PC-3 (cell line): ENCODE results near the gene SAMD5. TPM values are rescaled to one million over a fixed set of nuclear protein-coding genes. Genes with fewer than 3 reads are reported as not detected.

Source experiments
- ATAC-seq: fragments of 200-7000 bp; cut with Tn5 transposase; 2 replicates; pipeline ENCODE4 v1.9.1; 2020; ENCODE audit warnings: mild to moderate bottlenecking, moderate library complexity
- BruUV-seq: library from RNA; stranded (reverse); fragments of 400-500 nt; replicated peaks from 2 replicates; lab custom pipeline; 2021; lab: Mats Ljungman, UMichigan
- CTCF ChIA-PET: fragments of 300-600 bp; sonication (Branson Sonifier 250); formaldehyde crosslinking; loops from one replicate; lab custom pipeline; 2022; ENCODE audit warnings: antibody characterized with exemption; lab: Charles Lee
- POLR2A ChIA-PET: fragments of 300-600 bp; sonication (Branson Sonifier 250); formaldehyde crosslinking; loops from one replicate; lab custom pipeline; 2022; ENCODE audit warnings: antibody characterized with exemption; ENCODE audit not compliant: unreplicated experiment; lab: Charles Lee
- DNase-seq: peaks from one replicate; pipeline ENCODE4 v3.0.0-alpha.2; 2015
- H2AFZ ChIP-seq: fragments of 300-600 bp; sonication (generic); 2 replicates; pipeline ENCODE4 v1.6.0; 2016; ENCODE audit warnings: antibody characterized with exemption, low read length
- H3F3A ChIP-seq: fragments of 300-600 bp; sonication (generic); one replicate; pipeline ENCODE4 v1.6.0; 2017; ENCODE audit warnings: antibody characterized with exemption, low read length, control low read depth, mild to moderate bottlenecking; ENCODE audit not compliant: unreplicated experiment
- H3K27ac ChIP-seq: fragments of 300-600 bp; sonication (generic); 2 replicates; pipeline ENCODE4 v1.5.1; 2016; ENCODE audit warnings: mild to moderate bottlenecking, low read length
- H3K27me3 ChIP-seq: fragments of 300-600 bp; sonication (generic); 2 replicates; pipeline ENCODE4 v1.6.1; 2016; ENCODE audit warnings: low read length, mixed read lengths
- H3K36me3 ChIP-seq: fragments of 300-600 bp; sonication (generic); 2 replicates; pipeline ENCODE4 v1.6.1; 2016; ENCODE audit warnings: low read depth, mixed run types, low read length, mixed read lengths
- H3K4me1 ChIP-seq: fragments of 300-600 bp; sonication (generic); 2 replicates; pipeline ENCODE4 v1.5.1; 2016; ENCODE audit warnings: low read length; ENCODE audit not compliant: insufficient read depth
- H3K4me2 ChIP-seq: fragments of 300-600 bp; sonication (generic); 2 replicates; pipeline ENCODE4 v1.6.0; 2016; ENCODE audit warnings: low read length
- H3K4me3 ChIP-seq: fragments of 300-600 bp; sonication (generic); 2 replicates; pipeline ENCODE4 v1.5.1; 2016; ENCODE audit warnings: mild to moderate bottlenecking, low read length, mixed read lengths
- H3K79me2 ChIP-seq: fragments of 300-600 bp; sonication (generic); 2 replicates; pipeline ENCODE4 v1.6.1; 2017; ENCODE audit warnings: low read length, mixed read lengths
- H3K9ac ChIP-seq: fragments of 300-600 bp; sonication (generic); 2 replicates; pipeline ENCODE4 v1.6.0; 2016; ENCODE audit warnings: mild to moderate bottlenecking, low read length
- H3K9me2 ChIP-seq: fragments of 300-600 bp; sonication (generic); replicated peaks from 2 replicates; pipeline ENCODE4 v1.6.1; 2016; ENCODE audit warnings: mixed run types, low read length, mixed read lengths
- H3K9me3 ChIP-seq: fragments of 300-600 bp; sonication (generic); 2 replicates; pipeline ENCODE4 v1.6.1; 2016; ENCODE audit warnings: low read length, mixed read lengths
- H4K20me1 ChIP-seq: fragments of 300-600 bp; sonication (generic); 2 replicates; pipeline ENCODE4 v1.6.1; 2016; ENCODE audit warnings: low read length, mixed read lengths
- CTCF ChIP-seq: fragments of 300-600 bp; sonication (generic); conservative IDR thresholded peaks from 2 replicates; pipeline ENCODE4 v1.5.1; 2017; ENCODE audit warnings: antibody characterized with exemption, low read depth, mild to moderate bottlenecking, low read length
- EZH2 ChIP-seq: fragments of 300-600 bp; sonication (generic); IDR thresholded peaks from one replicate; pipeline ENCODE4 v1.6.1; 2017; ENCODE audit warnings: antibody characterized with exemption, mild to moderate bottlenecking, low read length; ENCODE audit not compliant: unreplicated experiment
- EZH2phosphoT487 ChIP-seq: fragments of 300-600 bp; sonication (generic); IDR thresholded peaks from 2 replicates; pipeline ENCODE4 v1.6.1; 2018; ENCODE audit warnings: mild to moderate bottlenecking, antibody characterized with exemption, low read length, borderline replicate concordance
- intact Hi-C: fragments of 100-400 bp; cut with micrococcal nuclease; formaldehyde crosslinking; loops from 2 replicates; pipeline ENCODE4 v1.9.0; 2023
- total RNA-seq: library from RNA; depleted of rRNA; stranded (reverse); fragments of >200 nt; gene quantifications from 2 replicates; pipeline ENCODE4 v1.2.3, GENCODE V29; 2014

Gene SAMD5
- total RNA-seq, 1 experiment from 2014 or later: 1.8 TPM

- H2AFZ ChIP-seq: no peak overlapping the region
- no peak for TF ChIP-seq EZH2phosphoT487
- no peak for TF ChIP-seq CTCF
- intact Hi-C loops: no loop called here
- no peaks in the 10 kb centered on the region for H3K9me2 ChIP-seq
- no peak for ATAC-seq
- no peaks in the 10 kb centered on the region for H3K9me3 ChIP-seq
- no peak overlapping the region for H3K27ac ChIP-seq
- no peaks in the 10 kb centered on the region for H3F3A ChIP-seq
- DNase-seq: no peak
- H4K20me1 ChIP-seq: no peaks in the 10 kb centered on the region
- POLR2A ChIA-PET: no interaction called here
- H3K4me3 ChIP-seq: no peak overlapping the region
- no peak overlapping the region for H3K4me2 ChIP-seq
- H3K9ac ChIP-seq: no peak overlapping the region
- H3K36me3 ChIP-seq: no peaks in the 10 kb centered on the region
- BruUV-seq: no TSS peak
- H3K4me1 ChIP-seq: no peaks in the 10 kb centered on the region
- no peaks in the 10 kb centered on the region for H3K27me3 ChIP-seq
- CTCF ChIA-PET: no interaction called here
- no peaks in the 10 kb centered on the region for H3K79me2 ChIP-seq
These were observed 11.0 kb upstream of the SAMD5 start for GRCh38 chr6:147497472-147497871.

GRCh38 chr6:147503587-147503986, 4.9 kb upstream of the SAMD5 start:
- Histone ChIP-seq H3F3A (no peaks in the 10 kb centered on the region), H3K4me2 (no peak overlapping the region), H3K9ac (no peak overlapping the region), H3K9me3 (no peaks in the 10 kb centered on the region), H3K79me2 (no peaks in the 10 kb centered on the region), H3K27me3 (no peaks in the 10 kb centered on the region), H3K36me3 (no peaks in the 10 kb centered on the region), H3K4me3 (no peak overlapping the region), H3K9me2 (no peaks in the 10 kb centered on the region), H4K20me1 (no peaks in the 10 kb centered on the region), H2AFZ (no peak overlapping the region), H3K4me1 (peaks cover 6% of the 10 kb centered on the region; the same call in 1 of the 2 replicates), H3K27ac (no peak overlapping the region)
- ATAC-seq: no peak
- DNase-seq: no peak
- ChIA-PET POLR2A (no interaction called here), CTCF (no interaction called here)
- intact Hi-C loops: loop anchor here (10.0 kb wide), 1 partner anchor 281 kb away; no protein-coding TSS in a partner anchor
- no peak for TF ChIP-seq CTCF
- TF ChIP-seq EZH2phosphoT487: no peak
- TF ChIP-seq EZH2: no peak
- BruUV-seq: no TSS peak

- Histone ChIP-seq H3F3A (no peaks in the 10 kb centered on the region), H3K4me2 (no peak overlapping the region), H3K9me2 (no peaks in the 10 kb centered on the region), H3K4me1 (peaks cover 10% of the 10 kb centered on the region; the same call in 1 of the 2 replicates), H3K27me3 (no peaks in the 10 kb centered on the region), H3K36me3 (no peaks in the 10 kb centered on the region), H3K4me3 (no peak overlapping the region), H3K27ac (no peak overlapping the region), H4K20me1 (no peaks in the 10 kb centered on the region), H2AFZ (no peak overlapping the region), H3K79me2 (no peaks in the 10 kb centered on the region), H3K9ac (no peak overlapping the region), H3K9me3 (no peaks in the 10 kb centered on the region)
- no TSS peak for BruUV-seq
- ATAC-seq: no peak
- POLR2A ChIA-PET: no interaction called here
- CTCF ChIA-PET: no interaction called here
- no peak for TF ChIP-seq EZH2
- no peak for TF ChIP-seq EZH2phosphoT487
- TF ChIP-seq CTCF: no peak
- intact Hi-C loops: loop anchor here (5.0 to 10.0 kb wide), 2 partner anchors 72 to 280 kb away; no protein-coding TSS in a partner anchor
- no peak for DNase-seq
These were observed 3.6 kb upstream of the SAMD5 start for GRCh38 chr6:147504848-147505247.
